Stimulated activated CD8-positive, alpha-beta memory T cell treated with anti-CD3 and anti-CD28 coated beads, Interleukin-4, amount 100 ng/mL, for 24 hours (primary cell): ENCODE results near the gene ADGRE1.
"Not testable (repeated sequence)": the region's sequence is repeated elsewhere in the genome, so short reads cannot be mapped to it uniquely, and the experiment has no call there.

Experiments
- DNase-seq: peaks from one replicate; pipeline ENCODE4 v3.0.0-alpha.2; 2020; ENCODE audit warnings: low read depth

ADGRE1 gene

GRCh38 chr19:6887316-6887715, at the start of gene ADGRE1:
ADGRE1 (plus strand) TSS chr19:6887579; CDS start chr19:6887609, 30 bp downstream.
- no peak for DNase-seq

- DNase-seq, result no peak
Measured at GRCh38 chr19:6838062-6838655, 49.2 kb upstream of the ADGRE1 start.

GRCh38 chr19:6842871-6843607, 44.3 kb upstream of the ADGRE1 start:
- no peak for DNase-seq

GRCh38 chr19:6847828-6848200, 39.6 kb upstream of the ADGRE1 start:
- DNase-seq, result no peak

GRCh38 chr19:6848986-6849385, 38.4 kb upstream of the ADGRE1 start:
- no peak for DNase-seq

GRCh38 chr19:6849876-6850275, 37.5 kb upstream of the ADGRE1 start:
- DNase-seq, result no peak

- no peak for DNase-seq
Measured at GRCh38 chr19:6851359-6851758, 36.0 kb upstream of the ADGRE1 start.

- no peak for DNase-seq
Measured at GRCh38 chr19:6852001-6852400, 35.4 kb upstream of the ADGRE1 start.

GRCh38 chr19:6853868-6854267, 33.5 kb upstream of the ADGRE1 start:
- DNase-seq, result no peak

- DNase-seq, result no peak
Measured at GRCh38 chr19:6854758-6855157, 32.6 kb upstream of the ADGRE1 start.

GRCh38 chr19:6856749-6857372, 30.5 kb upstream of the ADGRE1 start:
- DNase-seq, result no peak

- no peak for DNase-seq
Measured at GRCh38 chr19:6861683-6862286, 25.6 kb upstream of the ADGRE1 start.

- DNase-seq, result peak; percentile 83
Measured at GRCh38 chr19:6862673-6863078, 24.7 kb upstream of the ADGRE1 start.

GRCh38 chr19:6864325-6864940, 22.9 kb upstream of the ADGRE1 start:
- no peak for DNase-seq

GRCh38 chr19:6865849-6866248, 21.5 kb upstream of the ADGRE1 start:
- no peak for DNase-seq

GRCh38 chr19:6866741-6867151, 20.6 kb upstream of the ADGRE1 start:
- DNase-seq, result no peak

GRCh38 chr19:6868351-6868750, 19.0 kb upstream of the ADGRE1 start:
- DNase-seq, result no peak

- DNase-seq, result not testable (repeated sequence)
Measured at GRCh38 chr19:6869151-6869882, 18.1 kb upstream of the ADGRE1 start.

GRCh38 chr19:6873708-6874431, 13.5 kb upstream of the ADGRE1 start:
- DNase-seq, result no peak

- no peak for DNase-seq
Measured at GRCh38 chr19:6875218-6875617, 12.2 kb upstream of the ADGRE1 start.

- DNase-seq, result no peak
Measured at GRCh38 chr19:6876748-6877147, 10.6 kb upstream of the ADGRE1 start.
